ENCODE results near the gene LRRN4CL.
"Not testable (repeated sequence)": the region's sequence is repeated elsewhere in the genome, so short reads cannot be mapped to it uniquely, and the experiment has no call there.

LRRN4CL gene

GRCh38 chr11:62709247-62710000 lies 20.1 kb upstream of the LRRN4CL start:
- DNase-seq (ENCODE audit: low read depth, low spot score): peak; percentile 94

DNA sequence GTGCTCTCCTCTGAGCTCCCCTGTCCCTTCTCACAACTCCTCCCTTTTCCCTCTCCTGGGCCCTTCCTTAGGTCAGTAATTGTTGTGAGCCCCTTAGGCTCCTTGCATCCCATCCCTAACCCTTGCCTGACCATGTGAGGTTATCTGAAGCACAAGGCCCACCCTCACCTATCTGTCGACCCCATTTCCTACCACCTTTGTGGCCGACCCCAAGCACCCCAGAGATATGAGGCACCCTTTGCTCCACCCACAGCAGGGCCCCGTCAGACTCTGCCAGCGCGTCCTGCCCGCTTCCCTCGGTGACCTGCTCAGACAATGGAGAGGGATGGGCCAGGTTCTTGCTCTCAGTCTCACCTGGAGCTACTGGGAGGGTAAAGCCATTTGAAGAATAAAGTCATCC lies 19.5 kb upstream of the LRRN4CL start:
- peak; percentile 10 for DNase-seq (ENCODE audit: low read depth, low spot score)

GRCh38 chr11:62708392-62708791 lies 19.1 kb upstream of the LRRN4CL start:
- DNase-seq (ENCODE audit: low read depth, low spot score): no peak

DNA sequence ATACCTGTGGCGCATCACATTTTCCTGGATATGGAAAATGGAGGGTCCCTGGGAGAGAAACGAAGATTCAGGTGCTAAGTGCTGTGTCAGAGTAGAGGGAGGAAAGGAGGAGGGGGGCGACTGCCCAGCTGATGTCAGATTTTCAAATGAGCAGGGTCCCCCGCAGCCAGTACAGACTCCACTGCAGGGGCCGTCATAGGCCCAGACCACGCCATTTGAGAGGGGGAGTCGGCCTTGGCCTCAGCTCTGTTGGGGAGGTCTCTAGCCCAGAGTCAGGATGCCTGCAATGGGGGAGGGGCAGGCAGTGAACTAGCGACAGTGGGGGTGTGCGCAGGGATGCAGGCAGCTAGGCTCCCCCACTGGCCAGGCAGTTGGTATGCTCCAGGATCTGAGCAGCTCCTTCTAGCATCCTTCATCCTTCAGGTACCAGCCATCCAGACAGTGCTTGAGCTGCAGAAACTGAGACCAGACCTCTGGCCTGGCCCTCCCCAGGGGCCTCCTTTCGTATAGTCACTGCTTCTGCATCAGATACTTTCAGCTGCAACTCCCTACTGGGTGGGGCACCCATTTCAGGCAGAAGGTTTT lies 18.0 kb upstream of the LRRN4CL start, which contains the start of the genes BSCL2 and GNG3:
Gene BSCL2 (minus strand): TSS at position 148 of the 585 bp plus-strand sequence. CDS start 229 bp downstream, outside the sequence.
Gene GNG3 (plus strand): TSS at position 400 of the 585 bp plus-strand sequence. CDS start 620 bp downstream, outside the sequence.
- no peak for DNase-seq (ENCODE audit: low read depth, low spot score)

DNA sequence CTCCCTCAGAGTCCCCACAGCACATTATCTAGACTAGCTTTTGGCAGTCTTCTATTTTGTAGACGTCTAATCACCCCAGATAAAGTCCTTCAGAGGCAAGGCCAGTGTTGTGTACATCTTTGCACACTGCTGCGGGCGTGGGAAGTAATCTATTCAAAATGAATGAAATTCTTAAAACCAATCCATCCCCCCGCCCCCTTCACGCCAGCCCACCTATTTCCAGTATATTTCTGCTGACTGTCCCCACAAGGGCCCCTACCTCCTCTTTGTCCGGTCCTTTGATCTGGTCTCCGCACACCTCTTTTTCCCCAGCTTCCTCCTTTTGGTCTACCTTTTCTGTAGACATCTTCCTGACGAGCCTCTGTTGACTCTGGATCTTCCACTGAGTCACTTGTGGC lies 17.5 kb upstream of the LRRN4CL start:
- DNase-seq (ENCODE audit: low read depth, low spot score): no peak

GRCh38 chr11:62705880-62706849 lies 16.8 kb upstream of the LRRN4CL start:
- DNase-seq (ENCODE audit: low read depth, low spot score): peak; percentile 86

- DNase-seq (ENCODE audit: low read depth, low spot score): no peak
Measured at GRCh38 chr11:62705413-62705812, 16.1 kb upstream of the LRRN4CL start.

DNA sequence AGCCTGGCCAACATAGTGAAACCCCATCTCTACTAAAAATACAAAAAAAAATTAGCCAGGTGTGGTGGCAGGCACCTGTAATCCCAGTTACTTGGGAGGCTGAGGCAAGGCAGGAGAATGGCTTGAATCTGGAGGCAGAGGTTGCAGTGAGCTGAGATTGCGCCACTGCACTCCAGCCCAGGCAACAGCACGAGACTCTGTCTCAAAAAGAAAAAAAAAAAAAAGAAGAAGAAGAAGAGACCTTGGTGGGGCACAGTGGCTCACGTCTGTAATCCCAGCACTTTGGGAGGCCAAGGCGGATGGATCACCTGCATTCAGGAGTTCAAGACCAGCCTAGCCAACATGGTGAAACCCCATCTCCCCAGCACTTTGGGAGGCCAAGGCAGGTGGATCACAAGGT lies 14.6 kb upstream of the LRRN4CL start:
- not testable (repeated sequence) for DNase-seq (ENCODE audit: low read depth, low spot score)

DNA sequence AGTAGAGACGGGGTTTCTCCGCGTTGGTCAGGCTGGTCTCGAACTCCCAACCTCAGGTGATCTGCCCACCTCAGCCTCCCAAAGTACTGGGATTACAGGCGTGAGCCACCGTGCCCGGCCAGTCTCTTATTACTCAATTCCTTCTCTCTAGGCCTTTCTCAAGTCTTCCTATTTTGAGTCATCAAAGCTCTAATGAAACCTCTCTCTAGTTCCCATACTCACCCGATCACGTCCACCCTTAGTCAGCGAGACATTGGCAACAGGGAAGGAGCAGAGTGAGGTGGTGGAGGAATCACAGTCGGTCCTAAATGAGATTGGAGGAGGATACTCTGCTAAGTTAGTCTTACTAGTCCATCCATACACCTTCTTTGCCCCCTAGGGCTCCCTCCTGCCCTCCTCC lies 12.9 kb upstream of the LRRN4CL start:
- DNase-seq (ENCODE audit: low read depth, low spot score): no peak

DNA sequence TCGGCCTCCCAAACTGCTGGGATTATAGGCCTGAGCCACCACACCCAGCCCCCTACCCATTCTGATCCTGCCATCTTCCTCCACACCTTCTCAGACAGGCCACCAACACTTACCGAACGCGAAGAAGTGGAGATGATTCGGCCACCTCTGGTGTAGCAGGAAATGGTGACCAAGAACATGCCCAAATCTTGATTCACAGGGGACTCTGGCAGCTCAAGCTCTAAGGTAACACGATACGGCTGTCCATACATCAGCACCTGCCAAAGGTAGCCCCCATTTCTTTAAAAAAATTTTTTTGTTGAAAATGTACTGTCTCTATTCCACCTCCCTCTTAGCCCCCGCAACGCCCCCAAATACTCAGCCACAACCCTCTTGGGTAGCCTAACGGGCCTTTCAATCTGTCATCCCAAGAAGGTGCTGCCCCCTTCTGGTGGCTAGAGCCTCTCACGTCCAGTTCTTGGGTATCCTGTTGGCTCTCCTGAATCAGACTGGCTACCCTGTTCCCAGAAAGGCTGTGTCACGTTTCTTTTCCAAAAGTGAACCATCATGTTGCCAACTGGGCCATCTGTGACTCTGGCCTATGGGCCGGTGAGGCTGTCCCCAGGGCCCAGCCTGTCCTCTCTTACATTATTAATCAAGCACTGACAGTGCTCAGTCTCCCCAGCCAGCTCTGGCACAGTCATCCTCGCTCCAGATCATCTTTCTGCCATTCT lies 5.3 kb upstream of the LRRN4CL start:
- peak; percentile 63 for DNase-seq (ENCODE audit: low read depth, low spot score)

DNA sequence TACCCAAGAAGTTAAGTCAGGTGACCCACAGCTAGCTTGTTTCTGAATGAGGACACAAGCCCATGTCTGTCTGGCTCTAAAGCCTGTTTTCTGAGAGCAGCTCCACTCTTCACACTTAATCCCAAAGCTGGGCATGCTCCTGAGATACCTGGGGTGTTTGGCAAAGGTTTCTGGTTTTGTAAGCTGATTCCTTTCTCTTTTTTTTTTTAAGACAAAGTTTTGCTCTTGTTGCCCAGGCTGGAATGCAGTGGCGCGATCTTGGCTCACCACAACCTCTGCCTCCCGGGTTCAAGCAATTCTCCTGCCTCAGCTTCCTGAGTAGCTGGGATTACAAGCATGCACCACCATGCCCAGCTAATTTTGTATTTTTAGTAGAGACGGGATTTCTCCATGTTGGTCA lies 4.3 kb upstream of the LRRN4CL start:
- not testable (repeated sequence) for DNase-seq (ENCODE audit: low read depth, low spot score)

- DNase-seq (ENCODE audit: low read depth, low spot score): no peak
Measured at GRCh38 chr11:62688491-62688890, 839 bp downstream of the LRRN4CL start.

- no peak for DNase-seq (ENCODE audit: low read depth, low spot score)
Measured at GRCh38 chr11:62687508-62688396, 1.6 kb downstream of the LRRN4CL start.

DNA sequence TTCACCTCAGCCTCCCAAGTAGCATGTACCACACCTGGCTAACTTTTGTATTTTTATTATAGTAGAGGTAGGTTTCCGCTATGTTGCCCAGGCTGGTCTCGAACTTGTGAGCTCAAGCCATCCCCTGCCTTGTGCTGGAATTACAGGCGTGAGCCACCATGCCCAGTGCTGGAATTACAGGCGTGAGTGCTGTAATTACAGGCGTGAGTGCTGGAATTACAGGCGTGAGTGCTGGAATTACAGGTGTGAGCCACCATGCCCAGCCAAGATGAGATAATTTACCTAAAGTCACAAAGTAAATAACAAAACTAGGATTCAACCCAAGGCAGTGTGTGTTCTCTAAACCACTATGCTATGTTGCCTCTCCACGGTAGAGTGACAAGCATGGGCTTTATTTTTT lies 6.8 kb downstream of the LRRN4CL start:
- no peak for DNase-seq (ENCODE audit: low read depth, low spot score)

- DNase-seq (ENCODE audit: low read depth, low spot score): no peak
Measured at GRCh38 chr11:62680825-62681240, 8.5 kb downstream of the LRRN4CL start.

DNA sequence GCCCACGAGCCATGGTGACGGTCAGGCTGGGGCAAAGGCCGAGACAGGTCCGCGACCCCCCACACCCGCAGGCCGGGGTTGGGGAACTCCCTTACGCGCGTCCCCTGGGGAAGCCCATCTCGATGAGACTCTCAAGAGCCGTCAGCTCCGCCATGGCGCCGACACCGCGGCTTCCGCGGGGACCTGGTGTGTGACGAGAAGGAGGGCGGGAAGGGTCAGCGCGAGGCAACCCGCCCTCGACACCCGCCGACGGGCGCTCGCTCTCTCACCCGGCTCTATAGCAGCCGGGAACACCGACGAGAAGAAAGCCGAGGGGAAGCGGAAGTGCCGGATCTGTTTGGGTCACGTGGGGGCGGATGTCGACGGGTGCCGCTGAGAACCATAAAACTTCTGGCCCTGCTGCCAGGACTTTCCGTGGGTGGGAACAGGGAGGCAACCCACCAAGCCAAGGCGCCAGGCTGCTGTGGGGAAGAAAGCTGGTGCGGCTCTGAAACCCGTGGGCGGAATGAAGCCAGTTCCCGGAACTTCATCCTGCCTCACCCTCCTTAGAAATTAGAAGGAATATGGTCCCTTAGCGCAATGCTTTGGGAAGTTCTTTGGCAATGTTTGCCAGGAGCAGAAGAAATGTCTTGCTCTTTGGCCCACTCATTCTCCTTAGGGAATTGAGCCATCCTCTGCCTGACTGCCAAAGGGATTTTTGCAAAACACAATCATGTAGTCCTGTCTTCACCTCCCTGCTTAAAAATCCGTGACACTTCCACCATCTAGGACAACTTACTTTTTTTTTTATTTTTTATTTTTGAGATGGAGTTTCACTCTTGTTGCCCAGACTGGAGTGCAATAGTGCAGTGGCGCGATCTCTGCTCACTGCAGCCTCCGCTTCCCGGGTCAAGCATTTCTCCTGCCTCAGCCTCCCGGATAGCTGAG lies 10.3 kb downstream of the LRRN4CL start, which contains the start of gene UBXN1:
Gene UBXN1 (minus strand): TSS at position 304 of the 927 bp plus-strand sequence. CDS start 150 bp downstream, at position 154.
- DNase-seq (ENCODE audit: low read depth, low spot score): peak; percentile 69

- DNase-seq (ENCODE audit: low read depth, low spot score): no peak
Measured at GRCh38 chr11:62678433-62678769, 10.9 kb downstream of the LRRN4CL start.

- DNase-seq (ENCODE audit: low read depth, low spot score): no peak
Measured at GRCh38 chr11:62677714-62678113, 11.6 kb downstream of the LRRN4CL start.

- no peak for DNase-seq (ENCODE audit: low read depth, low spot score)
Measured at GRCh38 chr11:62677156-62677555, 12.2 kb downstream of the LRRN4CL start.

Data from activated CD4-positive, CD25-positive, alpha-beta regulatory T cell treated with anti-CD3 and anti-CD28 coated beads, Interleukin-2, amount 50 U/mL, for 16 hours (primary cell).